CD14-positive monocyte (primary cell): ENCODE measurements around the gene ICOS. TPM values are rescaled to one million over a fixed set of nuclear protein-coding genes. Genes with fewer than 3 reads are reported as not detected.

Experiments
- DNase-seq, 3 donors: peaks; one replicate each; pipeline ENCODE4 v3.0.0-alpha.2; 2011 to 2022
- H2AFZ ChIP-seq: 2 replicates; pipeline ENCODE4 v1.6.0; 2012; ENCODE audit warnings: mild to moderate bottlenecking, low read depth, low read length, inconsistent platforms; ENCODE audit not compliant: insufficient read depth, poor library complexity, severe bottlenecking
- H3K27ac ChIP-seq, 2 donors: 1 replicate in 1 of 2; 2 replicates in 1 of 2; pipeline ENCODE4 v1.5.1; 2012 to 2013; ENCODE audit warnings: low read length in 2 of 2, control low read depth in 1 of 2, inconsistent platforms in 1 of 2, low read depth in 1 of 2, mild to moderate bottlenecking in 1 of 2
- H3K27me3 ChIP-seq, 2 donors: one replicate each; pipeline versions ENCODE4 v1.6.0 to v1.6.1; 2011 to 2013; ENCODE audit warnings: low read length in 2 of 2; ENCODE audit not compliant: control insufficient read depth in 2 of 2, insufficient read depth in 2 of 2
- H3K36me3 ChIP-seq, 2 donors: replicated peaks in 1 of 2; 1 replicate in 1 of 2; 2 replicates in 1 of 2; pipeline versions ENCODE4 v1.5.1 to v1.6.1; 2012 to 2013; ENCODE audit warnings: low read length in 2 of 2, control low read depth in 1 of 2, inconsistent platforms in 1 of 2, mild to moderate bottlenecking in 1 of 2; ENCODE audit not compliant: insufficient read depth in 2 of 2, control insufficient read depth in 1 of 2
- H3K4me1 ChIP-seq, 2 donors: 1 replicate in 1 of 2; 2 replicates in 1 of 2; pipeline versions ENCODE4 v1.5.1 to v1.6.1; 2012 to 2013; ENCODE audit warnings: low read length in 2 of 2, control low read depth in 1 of 2, inconsistent platforms in 1 of 2, mild to moderate bottlenecking in 1 of 2, moderate library complexity in 1 of 2; ENCODE audit not compliant: insufficient read depth in 2 of 2, control insufficient read depth in 1 of 2
- H3K4me2 ChIP-seq: replicated peaks from 2 replicates; pipeline ENCODE3; 2012; ENCODE audit warnings: low read length, moderate library complexity, mild to moderate bottlenecking; ENCODE audit not compliant: poor library complexity, severe bottlenecking; ENCODE audit errors: extremely low read depth
- H3K4me3 ChIP-seq, 3 experiments: fragments of 200-600 bp in 1 of 3; sonication (generic) in 1 of 3; replicated peaks in 1 of 3; 1 replicate in 2 of 3; 2 replicates in 1 of 3; pipeline ENCODE4 v1.5.1; 2011 to 2013; ENCODE audit warnings: low read length in 3 of 3, mild to moderate bottlenecking in 3 of 3, control low read depth in 2 of 3, low read depth in 2 of 3, inconsistent platforms in 1 of 3, moderate library complexity in 1 of 3
- H3K79me2 ChIP-seq: 2 replicates; pipeline ENCODE4 v1.6.0; 2012; ENCODE audit warnings: mild to moderate bottlenecking, control low read depth, inconsistent platforms, low read length, moderate library complexity; ENCODE audit not compliant: insufficient read depth
- H3K9ac ChIP-seq: 2 replicates; pipeline ENCODE4 v1.6.0; 2017; ENCODE audit warnings: low read length, mild to moderate bottlenecking; ENCODE audit not compliant: insufficient read depth, poor library complexity, severe bottlenecking
- H3K9me3 ChIP-seq, 2 donors: replicated peaks in 1 of 2; 1 replicate in 1 of 2; 2 replicates in 1 of 2; pipeline versions ENCODE4 v1.5.1 to v1.6.1; 2012 to 2013; ENCODE audit warnings: low read length in 2 of 2, control low read depth in 1 of 2; ENCODE audit not compliant: control insufficient read depth in 1 of 2, insufficient read depth in 1 of 2
- H4K20me1 ChIP-seq: 2 replicates; pipeline ENCODE4 v1.6.0; 2012; ENCODE audit warnings: mild to moderate bottlenecking, low read length, control low read depth, moderate library complexity; ENCODE audit not compliant: insufficient read depth
- H3K27ac Mint-ChIP-seq, 7 donors: one replicate each; pipeline ENCODE4 v1.8.0; 2020; ENCODE audit warnings: mild to moderate bottlenecking in 7 of 7, mixed read lengths in 7 of 7, moderate library complexity in 6 of 7, inconsistent platforms in 2 of 7
- H3K27me3 Mint-ChIP-seq, 3 donors: one replicate each; pipeline ENCODE4 v1.8.0; 2021 to 2022; ENCODE audit warnings: low read depth in 3 of 3, mild to moderate bottlenecking in 3 of 3, mixed read lengths in 3 of 3, moderate library complexity in 3 of 3, inconsistent platforms in 1 of 3
- H3K36me3 Mint-ChIP-seq, 2 donors: one replicate each; pipeline ENCODE4 v1.8.0; 2020; ENCODE audit warnings: mixed read lengths in 2 of 2, inconsistent platforms in 1 of 2, mild to moderate bottlenecking in 1 of 2
- H3K4me1 Mint-ChIP-seq: one replicate; pipeline ENCODE4 v1.8.0; 2020; ENCODE audit warnings: mild to moderate bottlenecking, mixed read lengths
- H3K4me3 Mint-ChIP-seq, 2 donors: one replicate each; pipeline ENCODE4 v1.8.0; 2020; ENCODE audit warnings: mild to moderate bottlenecking in 2 of 2, mixed read lengths in 2 of 2, moderate library complexity in 1 of 2
- H3K9me3 Mint-ChIP-seq, 7 donors: one replicate each; pipeline ENCODE4 v1.8.0; 2020 to 2022; ENCODE audit warnings: mixed read lengths in 7 of 7, mild to moderate bottlenecking in 6 of 7, moderate library complexity in 6 of 7, inconsistent platforms in 2 of 7
- WGBS: methylation state at CpG from one replicate; pipeline ENCODE4 v1.1.5; 2013; ENCODE audit warnings: missing lambda C conversion rate; ENCODE audit not compliant: insufficient coverage; 5-methylcytosine and 5-hydroxymethylcytosine counted together
- intact Hi-C, 2 donors: fragments of 100-400 bp; cut with micrococcal nuclease; formaldehyde crosslinking; loops; one replicate each; pipeline versions ENCODE4 v1.15.0 to v1.15.1; 2023
- polyA plus RNA-seq, 3 donors: library from polyadenylated mRNA; depleted of rRNA in 1 of 3; unstranded in 2 of 3; stranded (reverse) in 1 of 3; fragments of 300-500 nt in 2 of 3; fragments of >200 nt in 1 of 3; fragmentation: Illumina TruSeq in 2 of 3; gene quantifications; 1 replicate in 2 of 3; 2 replicates in 1 of 3; pipeline ENCODE4 v1.2.3, GENCODE V29; 2012 to 2021
- TF ChIP-seq, protein P1 (sequence below): fragments of 200-600 bp; IDR thresholded peaks from one replicate; pipeline ENCODE4 v1.8.0; 2022; ENCODE audit warnings: antibody characterized with exemption, mild to moderate bottlenecking

The ICOS gene
- polyA plus RNA-seq, 3 donors, result 0.03 to 0.13 TPM; not detected in 1

DNA sequence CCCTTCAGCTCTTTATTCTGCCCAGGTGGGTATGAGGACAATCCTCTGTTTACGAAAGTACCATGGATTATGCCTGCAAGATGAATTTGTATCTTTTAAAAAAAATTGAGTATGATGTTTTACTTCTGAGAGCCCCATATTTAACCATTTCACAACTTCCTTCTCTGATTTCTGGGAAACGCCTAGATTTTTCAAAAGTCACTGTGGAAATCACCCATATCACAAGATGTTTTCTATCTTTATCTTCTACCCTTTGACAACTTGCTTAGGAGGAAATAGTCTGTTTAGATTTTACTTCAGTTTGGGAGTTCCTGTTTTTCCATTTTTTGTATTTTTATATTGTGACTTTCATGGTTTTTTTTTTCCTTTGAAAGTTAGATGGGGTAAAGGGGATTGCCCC lies 53.0 kb downstream of the ICOS start:
- peaks cover 3% of the 10 kb centered on the region for H3K4me1 Mint-ChIP-seq
- H3K4me1 ChIP-seq, result peaks cover 42 to 43% of the 10 kb centered on the region in 2 donors
- no peaks in the 10 kb centered on the region for H3K36me3 Mint-ChIP-seq
- H3K27ac Mint-ChIP-seq, result peak overlapping the region in 4 of 7 donors; percentile 51 to 91 (median 85)
- no peak overlapping the region for H3K9ac ChIP-seq
- peak overlapping the region; percentile 43 for H2AFZ ChIP-seq
- H3K27me3 ChIP-seq, result no peaks in the 10 kb centered on the region
- peak overlapping the region in 1 of 3 experiments; percentile 32 for H3K4me3 ChIP-seq
- peak overlapping the region in 1 of 2 donors; percentile 82 for H3K4me3 Mint-ChIP-seq
- TF ChIP-seq, protein P1, sequence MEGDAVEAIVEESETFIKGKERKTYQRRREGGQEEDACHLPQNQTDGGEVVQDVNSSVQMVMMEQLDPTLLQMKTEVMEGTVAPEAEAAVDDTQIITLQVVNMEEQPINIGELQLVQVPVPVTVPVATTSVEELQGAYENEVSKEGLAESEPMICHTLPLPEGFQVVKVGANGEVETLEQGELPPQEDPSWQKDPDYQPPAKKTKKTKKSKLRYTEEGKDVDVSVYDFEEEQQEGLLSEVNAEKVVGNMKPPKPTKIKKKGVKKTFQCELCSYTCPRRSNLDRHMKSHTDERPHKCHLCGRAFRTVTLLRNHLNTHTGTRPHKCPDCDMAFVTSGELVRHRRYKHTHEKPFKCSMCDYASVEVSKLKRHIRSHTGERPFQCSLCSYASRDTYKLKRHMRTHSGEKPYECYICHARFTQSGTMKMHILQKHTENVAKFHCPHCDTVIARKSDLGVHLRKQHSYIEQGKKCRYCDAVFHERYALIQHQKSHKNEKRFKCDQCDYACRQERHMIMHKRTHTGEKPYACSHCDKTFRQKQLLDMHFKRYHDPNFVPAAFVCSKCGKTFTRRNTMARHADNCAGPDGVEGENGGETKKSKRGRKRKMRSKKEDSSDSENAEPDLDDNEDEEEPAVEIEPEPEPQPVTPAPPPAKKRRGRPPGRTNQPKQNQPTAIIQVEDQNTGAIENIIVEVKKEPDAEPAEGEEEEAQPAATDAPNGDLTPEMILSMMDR, result no peak
- peaks cover 1 to 3% (median 2%) of the 10 kb centered on the region in 3 donors for H3K27me3 Mint-ChIP-seq
- no peaks in the 10 kb centered on the region for H3K36me3 ChIP-seq
- no peaks in the 10 kb centered on the region for H3K9me3 ChIP-seq
- H3K27ac ChIP-seq, result peak overlapping the region; percentile 77 to 84
- DNase-seq, result peak; percentile 32 to 64 (median 35)
- peak overlapping the region; percentile 50 for H3K4me2 ChIP-seq
- WGBS, result no CpG with 5 or more reads among the region's 2 CpGs
- intact Hi-C loops, result no loop called here
- H3K79me2 ChIP-seq, result no peaks in the 10 kb centered on the region
- H4K20me1 ChIP-seq, result no peaks in the 10 kb centered on the region
- H3K9me3 Mint-ChIP-seq, result peaks cover 0 to 5% (median 1%) of the 10 kb centered on the region in 7 donors

DNA sequence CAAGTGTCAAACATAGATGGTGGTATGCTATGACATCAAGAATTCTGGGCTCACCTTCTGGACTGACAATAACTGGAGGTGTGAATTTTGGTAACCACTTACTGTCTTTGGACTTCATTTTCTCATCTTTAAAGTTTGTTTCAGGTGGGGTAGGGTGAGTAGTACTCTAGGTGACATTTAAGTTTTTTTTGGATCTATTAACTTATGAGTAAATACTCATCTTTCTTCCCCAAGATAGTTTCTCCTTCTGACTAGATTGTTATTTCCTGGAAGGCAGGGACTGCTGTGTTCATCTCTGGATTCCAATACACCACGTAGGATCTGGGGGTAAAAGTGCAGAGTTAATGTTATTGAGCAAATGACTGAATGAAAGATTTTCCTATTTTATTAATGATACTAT lies 55.9 kb downstream of the ICOS start:
- TF ChIP-seq, protein P1, result no peak

More for the DNA sequence above, 55.9 kb downstream of the ICOS start:
- H3K4me3 ChIP-seq, result no peak overlapping the region
- Mint-ChIP-seq H3K27me3 (peaks cover 0 to 2% (median 0%) of the 10 kb centered on the region in 3 donors), H3K36me3 (no peaks in the 10 kb centered on the region), H3K27ac (no peak overlapping the region), H3K4me3 (no peak overlapping the region), H3K4me1 (peaks cover 8% of the 10 kb centered on the region), H3K9me3 (peaks cover 0 to 4% (median 0%) of the 10 kb centered on the region in 7 donors)
- no peak overlapping the region for H2AFZ ChIP-seq
- no peaks in the 10 kb centered on the region for H3K9me3 ChIP-seq
- no peaks in the 10 kb centered on the region for H3K79me2 ChIP-seq
- peak overlapping the region in 1 of 2 donors; percentile 12 for H3K27ac ChIP-seq
- intact Hi-C loops, result no loop called here
- H3K4me1 ChIP-seq, result peaks cover 42 to 43% of the 10 kb centered on the region in 2 donors
- no peak overlapping the region for H3K9ac ChIP-seq
- no peak for DNase-seq
- H3K4me2 ChIP-seq, result peak overlapping the region; percentile 27
- no peaks in the 10 kb centered on the region for H3K36me3 ChIP-seq
- no peaks in the 10 kb centered on the region for H3K27me3 ChIP-seq
- H4K20me1 ChIP-seq, result no peaks in the 10 kb centered on the region
- no CpG with 5 or more reads among the region's 1 CpG for WGBS
